ENCODE data around the gene EMILIN1.
"Not testable (repeated sequence)": the region's sequence is repeated elsewhere in the genome, so short reads cannot be mapped to it uniquely, and the experiment has no call there.

Gene EMILIN1

GRCh38 chr2:27074738-27075565 lies 3.5 kb upstream of the EMILIN1 start:
- Histone ChIP-seq H3K9me3 (ENCODE audit: control insufficient read depth, low read depth, low read length) (no peaks in the 10 kb centered on the region), H3K36me3 (ENCODE audit: control insufficient read depth, low read depth, low read length) (no peaks in the 10 kb centered on the region), H3K9ac (ENCODE audit: low read length) (no peak overlapping the region), H3K27me3 (ENCODE audit: control insufficient read depth, insufficient read depth, low read length) (no peaks in the 10 kb centered on the region), H3K4me3 (ENCODE audit: low read length) (no peak overlapping the region), H3K4me1 (ENCODE audit: control insufficient read depth, low read depth, low read length) (no peaks in the 10 kb centered on the region), H3K27ac (ENCODE audit: low read length) (no peak overlapping the region)

GRCh38 chr2:27075566-27075871 lies 2.9 kb upstream of the EMILIN1 start:
- not testable (repeated sequence) for H3K9me3 ChIP-seq (ENCODE audit: control insufficient read depth, low read depth, low read length); H3K4me3 ChIP-seq (ENCODE audit: low read length); H3K9ac ChIP-seq (ENCODE audit: low read length); H3K4me1 ChIP-seq (ENCODE audit: control insufficient read depth, low read depth, low read length); H3K36me3 ChIP-seq (ENCODE audit: control insufficient read depth, low read depth, low read length); H3K27me3 ChIP-seq (ENCODE audit: control insufficient read depth, insufficient read depth, low read length); H3K27ac ChIP-seq (ENCODE audit: low read length)

GRCh38 chr2:27076323-27076722 lies 2.1 kb upstream of the EMILIN1 start:
- Histone ChIP-seq H3K27ac (ENCODE audit: low read length) (no peak overlapping the region), H3K9me3 (ENCODE audit: control insufficient read depth, low read depth, low read length) (no peaks in the 10 kb centered on the region), H3K27me3 (ENCODE audit: control insufficient read depth, insufficient read depth, low read length) (no peaks in the 10 kb centered on the region), H3K36me3 (ENCODE audit: control insufficient read depth, low read depth, low read length) (no peaks in the 10 kb centered on the region), H3K4me3 (ENCODE audit: low read length) (no peak overlapping the region), H3K9ac (ENCODE audit: low read length) (no peak overlapping the region), H3K4me1 (ENCODE audit: control insufficient read depth, low read depth, low read length) (no peaks in the 10 kb centered on the region)

GRCh38 chr2:27077231-27077630 lies 1.2 kb upstream of the EMILIN1 start:
- Histone ChIP-seq H3K36me3 (ENCODE audit: control insufficient read depth, low read depth, low read length) (no peaks in the 10 kb centered on the region), H3K27me3 (ENCODE audit: control insufficient read depth, insufficient read depth, low read length) (no peaks in the 10 kb centered on the region), H3K4me1 (ENCODE audit: control insufficient read depth, low read depth, low read length) (no peaks in the 10 kb centered on the region), H3K4me3 (ENCODE audit: low read length) (no peak overlapping the region), H3K27ac (ENCODE audit: low read length) (no peak overlapping the region), H3K9ac (ENCODE audit: low read length) (no peak overlapping the region), H3K9me3 (ENCODE audit: control insufficient read depth, low read depth, low read length) (no peaks in the 10 kb centered on the region)

GRCh38 chr2:27079233-27080139 lies 1.1 kb downstream of the EMILIN1 start:
- Histone ChIP-seq H3K4me1 (ENCODE audit: control insufficient read depth, low read depth, low read length) (no peaks in the 10 kb centered on the region), H3K9ac (ENCODE audit: low read length) (no peak overlapping the region), H3K27ac (ENCODE audit: low read length) (no peak overlapping the region)

GRCh38 chr2:27080140-27080469 lies 1.7 kb downstream of the EMILIN1 start:
- Histone ChIP-seq H3K27me3 (ENCODE audit: control insufficient read depth, insufficient read depth, low read length) (peaks cover 6% of the 10 kb centered on the region), H3K36me3 (ENCODE audit: control insufficient read depth, low read depth, low read length) (no peaks in the 10 kb centered on the region), H3K9me3 (ENCODE audit: control insufficient read depth, low read depth, low read length) (no peaks in the 10 kb centered on the region), H3K27ac (ENCODE audit: low read length) (no peak overlapping the region), H3K4me1 (ENCODE audit: control insufficient read depth, low read depth, low read length) (no peaks in the 10 kb centered on the region), H3K9ac (ENCODE audit: low read length) (no peak overlapping the region), H3K4me3 (ENCODE audit: low read length) (no peak overlapping the region)

More at GRCh38 chr2:27079233-27080139, 1.1 kb downstream of the EMILIN1 start:
- H3K9me3 ChIP-seq (ENCODE audit: control insufficient read depth, low read depth, low read length), result no peaks in the 10 kb centered on the region
- no peak overlapping the region for H3K4me3 ChIP-seq (ENCODE audit: low read length)
- no peaks in the 10 kb centered on the region for H3K36me3 ChIP-seq (ENCODE audit: control insufficient read depth, low read depth, low read length)
- H3K27me3 ChIP-seq (ENCODE audit: control insufficient read depth, insufficient read depth, low read length), result no peaks in the 10 kb centered on the region

- H3K27ac ChIP-seq (ENCODE audit: low read length), result no peak overlapping the region
- H3K4me3 ChIP-seq (ENCODE audit: low read length), result no peak overlapping the region
- peaks cover 11% of the 10 kb centered on the region for H3K27me3 ChIP-seq (ENCODE audit: control insufficient read depth, insufficient read depth, low read length)
Observed at GRCh38 chr2:27080603-27080936, 2.2 kb downstream of the EMILIN1 start.

GRCh38 chr2:27081984-27082772 lies 3.8 kb downstream of the EMILIN1 start:
- Histone ChIP-seq H3K27me3 (ENCODE audit: control insufficient read depth, insufficient read depth, low read length) (peaks cover 14% of the 10 kb centered on the region), H3K9ac (ENCODE audit: low read length) (no peak overlapping the region), H3K9me3 (ENCODE audit: control insufficient read depth, low read depth, low read length) (no peaks in the 10 kb centered on the region), H3K36me3 (ENCODE audit: control insufficient read depth, low read depth, low read length) (no peaks in the 10 kb centered on the region), H3K4me3 (ENCODE audit: low read length) (no peak overlapping the region), H3K4me1 (ENCODE audit: control insufficient read depth, low read depth, low read length) (no peaks in the 10 kb centered on the region), H3K27ac (ENCODE audit: low read length) (no peak overlapping the region)

More at GRCh38 chr2:27080603-27080936, 2.2 kb downstream of the EMILIN1 start:
- Histone ChIP-seq H3K9me3 (ENCODE audit: control insufficient read depth, low read depth, low read length) (no peaks in the 10 kb centered on the region), H3K9ac (ENCODE audit: low read length) (no peak overlapping the region), H3K4me1 (ENCODE audit: control insufficient read depth, low read depth, low read length) (no peaks in the 10 kb centered on the region), H3K36me3 (ENCODE audit: control insufficient read depth, low read depth, low read length) (no peaks in the 10 kb centered on the region)

GRCh38 chr2:27082773-27083409 lies 4.5 kb downstream of the EMILIN1 start:
- Histone ChIP-seq H3K9me3 (ENCODE audit: control insufficient read depth, low read depth, low read length) (no peaks in the 10 kb centered on the region), H3K9ac (ENCODE audit: low read length) (no peak overlapping the region), H3K27ac (ENCODE audit: low read length) (no peak overlapping the region), H3K27me3 (ENCODE audit: control insufficient read depth, insufficient read depth, low read length) (peaks cover 21% of the 10 kb centered on the region), H3K36me3 (ENCODE audit: control insufficient read depth, low read depth, low read length) (no peaks in the 10 kb centered on the region), H3K4me1 (ENCODE audit: control insufficient read depth, low read depth, low read length) (peaks cover 6% of the 10 kb centered on the region), H3K4me3 (ENCODE audit: low read length) (no peak overlapping the region)

- H3K4me1 ChIP-seq (ENCODE audit: control insufficient read depth, low read depth, low read length), result peaks cover 7% of the 10 kb centered on the region
- no peaks in the 10 kb centered on the region for H3K9me3 ChIP-seq (ENCODE audit: control insufficient read depth, low read depth, low read length)
- H3K4me3 ChIP-seq (ENCODE audit: low read length), result no peak overlapping the region
- H3K9ac ChIP-seq (ENCODE audit: low read length), result no peak overlapping the region
- H3K27ac ChIP-seq (ENCODE audit: low read length), result no peak overlapping the region
- no peaks in the 10 kb centered on the region for H3K36me3 ChIP-seq (ENCODE audit: control insufficient read depth, low read depth, low read length)
- H3K27me3 ChIP-seq (ENCODE audit: control insufficient read depth, insufficient read depth, low read length), result peaks cover 21% of the 10 kb centered on the region
Observed at GRCh38 chr2:27083410-27084296, 5.2 kb downstream of the EMILIN1 start.
